CD14-positive monocyte (primary cell): ENCODE measurements around the gene ME3. TPM values are rescaled to one million over a fixed set of nuclear protein-coding genes. Genes with fewer than 3 reads are reported as not detected.

Source experiments
- DNase-seq, 3 donors: peaks; one replicate each; pipeline ENCODE4 v3.0.0-alpha.2; 2011 to 2022
- H2AFZ ChIP-seq: 2 replicates; pipeline ENCODE4 v1.6.0; 2012; ENCODE audit warnings: mild to moderate bottlenecking, low read depth, low read length, inconsistent platforms; ENCODE audit not compliant: insufficient read depth, poor library complexity, severe bottlenecking
- H3K27ac ChIP-seq, 2 donors: 1 replicate in 1 of 2; 2 replicates in 1 of 2; pipeline ENCODE4 v1.5.1; 2012 to 2013; ENCODE audit warnings: low read length in 2 of 2, control low read depth in 1 of 2, inconsistent platforms in 1 of 2, low read depth in 1 of 2, mild to moderate bottlenecking in 1 of 2
- H3K27me3 ChIP-seq, 2 donors: one replicate each; pipeline versions ENCODE4 v1.6.0 to v1.6.1; 2011 to 2013; ENCODE audit warnings: low read length in 2 of 2; ENCODE audit not compliant: control insufficient read depth in 2 of 2, insufficient read depth in 2 of 2
- H3K36me3 ChIP-seq, 2 donors: replicated peaks in 1 of 2; 1 replicate in 1 of 2; 2 replicates in 1 of 2; pipeline versions ENCODE4 v1.5.1 to v1.6.1; 2012 to 2013; ENCODE audit warnings: low read length in 2 of 2, control low read depth in 1 of 2, inconsistent platforms in 1 of 2, mild to moderate bottlenecking in 1 of 2; ENCODE audit not compliant: insufficient read depth in 2 of 2, control insufficient read depth in 1 of 2
- H3K4me1 ChIP-seq, 2 donors: 1 replicate in 1 of 2; 2 replicates in 1 of 2; pipeline versions ENCODE4 v1.5.1 to v1.6.1; 2012 to 2013; ENCODE audit warnings: low read length in 2 of 2, control low read depth in 1 of 2, inconsistent platforms in 1 of 2, mild to moderate bottlenecking in 1 of 2, moderate library complexity in 1 of 2; ENCODE audit not compliant: insufficient read depth in 2 of 2, control insufficient read depth in 1 of 2
- H3K4me2 ChIP-seq: replicated peaks from 2 replicates; pipeline ENCODE3; 2012; ENCODE audit warnings: low read length, moderate library complexity, mild to moderate bottlenecking; ENCODE audit not compliant: poor library complexity, severe bottlenecking; ENCODE audit errors: extremely low read depth
- H3K4me3 ChIP-seq, 3 experiments: fragments of 200-600 bp in 1 of 3; sonication (generic) in 1 of 3; replicated peaks in 1 of 3; 1 replicate in 2 of 3; 2 replicates in 1 of 3; pipeline ENCODE4 v1.5.1; 2011 to 2013; ENCODE audit warnings: low read length in 3 of 3, mild to moderate bottlenecking in 3 of 3, control low read depth in 2 of 3, low read depth in 2 of 3, inconsistent platforms in 1 of 3, moderate library complexity in 1 of 3
- H3K79me2 ChIP-seq: 2 replicates; pipeline ENCODE4 v1.6.0; 2012; ENCODE audit warnings: mild to moderate bottlenecking, control low read depth, inconsistent platforms, low read length, moderate library complexity; ENCODE audit not compliant: insufficient read depth
- H3K9ac ChIP-seq: 2 replicates; pipeline ENCODE4 v1.6.0; 2017; ENCODE audit warnings: low read length, mild to moderate bottlenecking; ENCODE audit not compliant: insufficient read depth, poor library complexity, severe bottlenecking
- H3K9me3 ChIP-seq, 2 donors: replicated peaks in 1 of 2; 1 replicate in 1 of 2; 2 replicates in 1 of 2; pipeline versions ENCODE4 v1.5.1 to v1.6.1; 2012 to 2013; ENCODE audit warnings: low read length in 2 of 2, control low read depth in 1 of 2; ENCODE audit not compliant: control insufficient read depth in 1 of 2, insufficient read depth in 1 of 2
- H4K20me1 ChIP-seq: 2 replicates; pipeline ENCODE4 v1.6.0; 2012; ENCODE audit warnings: mild to moderate bottlenecking, low read length, control low read depth, moderate library complexity; ENCODE audit not compliant: insufficient read depth
- H3K27ac Mint-ChIP-seq, 7 donors: one replicate each; pipeline ENCODE4 v1.8.0; 2020; ENCODE audit warnings: mild to moderate bottlenecking in 7 of 7, mixed read lengths in 7 of 7, moderate library complexity in 6 of 7, inconsistent platforms in 2 of 7
- H3K27me3 Mint-ChIP-seq, 3 donors: one replicate each; pipeline ENCODE4 v1.8.0; 2021 to 2022; ENCODE audit warnings: low read depth in 3 of 3, mild to moderate bottlenecking in 3 of 3, mixed read lengths in 3 of 3, moderate library complexity in 3 of 3, inconsistent platforms in 1 of 3
- H3K36me3 Mint-ChIP-seq, 2 donors: one replicate each; pipeline ENCODE4 v1.8.0; 2020; ENCODE audit warnings: mixed read lengths in 2 of 2, inconsistent platforms in 1 of 2, mild to moderate bottlenecking in 1 of 2
- H3K4me1 Mint-ChIP-seq: one replicate; pipeline ENCODE4 v1.8.0; 2020; ENCODE audit warnings: mild to moderate bottlenecking, mixed read lengths
- H3K4me3 Mint-ChIP-seq, 2 donors: one replicate each; pipeline ENCODE4 v1.8.0; 2020; ENCODE audit warnings: mild to moderate bottlenecking in 2 of 2, mixed read lengths in 2 of 2, moderate library complexity in 1 of 2
- H3K9me3 Mint-ChIP-seq, 7 donors: one replicate each; pipeline ENCODE4 v1.8.0; 2020 to 2022; ENCODE audit warnings: mixed read lengths in 7 of 7, mild to moderate bottlenecking in 6 of 7, moderate library complexity in 6 of 7, inconsistent platforms in 2 of 7
- CTCF ChIP-seq: fragments of 200-600 bp; IDR thresholded peaks from one replicate; pipeline ENCODE4 v1.8.0; 2022; ENCODE audit warnings: antibody characterized with exemption, mild to moderate bottlenecking
- WGBS: methylation state at CpG from one replicate; pipeline ENCODE4 v1.1.5; 2013; ENCODE audit warnings: missing lambda C conversion rate; ENCODE audit not compliant: insufficient coverage; 5-methylcytosine and 5-hydroxymethylcytosine counted together
- intact Hi-C, 2 donors: fragments of 100-400 bp; cut with micrococcal nuclease; formaldehyde crosslinking; loops; one replicate each; pipeline versions ENCODE4 v1.15.0 to v1.15.1; 2023
- polyA plus RNA-seq, 3 donors: library from polyadenylated mRNA; depleted of rRNA in 1 of 3; unstranded in 2 of 3; stranded (reverse) in 1 of 3; fragments of 300-500 nt in 2 of 3; fragments of >200 nt in 1 of 3; fragmentation: Illumina TruSeq in 2 of 3; gene quantifications; 1 replicate in 2 of 3; 2 replicates in 1 of 3; pipeline ENCODE4 v1.2.3, GENCODE V29; 2012 to 2021

The ME3 gene
- polyA plus RNA-seq, 3 donors, result 0.31 to 3.0 (median 0.42) TPM

GRCh38 chr11:86696451-86696850, 24.0 kb upstream of the ME3 start:
- Histone ChIP-seq H3K4me2 (no peak overlapping the region), H3K27me3 (no peaks in the 10 kb centered on the region), H4K20me1 (no peaks in the 10 kb centered on the region), H3K27ac (no peak overlapping the region), H3K4me3 (no peak overlapping the region), H3K79me2 (no peaks in the 10 kb centered on the region), H3K9me3 (no peaks in the 10 kb centered on the region), H3K4me1 (no peaks in the 10 kb centered on the region), H3K9ac (no peak overlapping the region), H3K36me3 (no peaks in the 10 kb centered on the region), H2AFZ (no peak overlapping the region)
- Mint-ChIP-seq H3K4me3 (no peak overlapping the region), H3K27me3 (peaks cover 0 to 2% (median 0%) of the 10 kb centered on the region in 3 donors), H3K27ac (no peak overlapping the region), H3K9me3 (peaks cover 0 to 2% (median 0%) of the 10 kb centered on the region in 7 donors), H3K4me1 (no peaks in the 10 kb centered on the region), H3K36me3 (no peaks in the 10 kb centered on the region)
- 89% methylated on average over 1 of the region's 1 CpG for WGBS
- no peak for DNase-seq
- intact Hi-C loops, result no loop called here
- TF ChIP-seq CTCF, result no peak

GRCh38 chr11:86696004-86696403, 23.6 kb upstream of the ME3 start:
- Histone ChIP-seq H3K27ac (no peak overlapping the region), H3K9ac (no peak overlapping the region), H3K4me1 (no peaks in the 10 kb centered on the region), H3K36me3 (no peaks in the 10 kb centered on the region), H3K9me3 (no peaks in the 10 kb centered on the region), H3K4me2 (no peak overlapping the region), H3K27me3 (no peaks in the 10 kb centered on the region), H4K20me1 (no peaks in the 10 kb centered on the region), H2AFZ (no peak overlapping the region), H3K79me2 (no peaks in the 10 kb centered on the region), H3K4me3 (no peak overlapping the region)
- TF ChIP-seq CTCF, result no peak
- Mint-ChIP-seq H3K27me3 (peaks cover 0 to 2% (median 0%) of the 10 kb centered on the region in 3 donors), H3K36me3 (no peaks in the 10 kb centered on the region), H3K27ac (no peak overlapping the region), H3K9me3 (peaks cover 0 to 2% (median 0%) of the 10 kb centered on the region in 7 donors), H3K4me1 (no peaks in the 10 kb centered on the region), H3K4me3 (no peak overlapping the region)
- no CpG with 5 or more reads among the region's 1 CpG for WGBS
- intact Hi-C loops, result no loop called here
- no peak for DNase-seq
